DMS53 (cell line): ENCODE data around the gene ELFN2.

Experiments
- DNase-seq: peaks from one replicate; lab custom pipeline; 2025; lab: John Stamatoyannopoulos, UW

The ELFN2 gene

GRCh38 chr22:37384691-37385090 lies 42.6 kb downstream of the ELFN2 start:
- no peak for DNase-seq

- DNase-seq = no peak
These were observed 43.9 kb downstream of the ELFN2 start for GRCh38 chr22:37383341-37383740.

GRCh38 chr22:37381489-37381888 lies 45.8 kb downstream of the ELFN2 start:
- no peak for DNase-seq

- no peak for DNase-seq
These were observed 47.6 kb downstream of the ELFN2 start for GRCh38 chr22:37379722-37380121.

- no peak for DNase-seq
These were observed 48.2 kb downstream of the ELFN2 start for GRCh38 chr22:37379085-37379484.

- no peak for DNase-seq
These were observed 48.6 kb downstream of the ELFN2 start for GRCh38 chr22:37378642-37379058.

GRCh38 chr22:37377927-37378326 lies 49.4 kb downstream of the ELFN2 start:
- peak; percentile 1 for DNase-seq

- no peak for DNase-seq
These were observed 50.1 kb downstream of the ELFN2 start for GRCh38 chr22:37377138-37377537.

GRCh38 chr22:37376643-37377042 lies 50.6 kb downstream of the ELFN2 start:
- no peak for DNase-seq

GRCh38 chr22:37375801-37376200 lies 51.5 kb downstream of the ELFN2 start:
- DNase-seq = no peak

GRCh38 chr22:37374571-37374970 lies 52.7 kb downstream of the ELFN2 start:
- no peak for DNase-seq

GRCh38 chr22:37373451-37373850 lies 53.8 kb downstream of the ELFN2 start:
- DNase-seq = no peak

- DNase-seq = no peak
These were observed 55.4 kb downstream of the ELFN2 start for GRCh38 chr22:37371911-37372310.

GRCh38 chr22:37371491-37371890 lies 55.8 kb downstream of the ELFN2 start:
- peak; percentile 1 for DNase-seq

- no peak for DNase-seq
These were observed 56.8 kb downstream of the ELFN2 start for GRCh38 chr22:37370306-37370979.

- DNase-seq = no peak
These were observed 57.8 kb downstream of the ELFN2 start for GRCh38 chr22:37369483-37369882.

GRCh38 chr22:37368058-37368457 lies 59.2 kb downstream of the ELFN2 start:
- no peak for DNase-seq

- no peak for DNase-seq
These were observed 60.7 kb downstream of the ELFN2 start for GRCh38 chr22:37366601-37367000.

- no peak for DNase-seq
These were observed 61.3 kb downstream of the ELFN2 start for GRCh38 chr22:37365950-37366349.

- no peak for DNase-seq
These were observed 63.9 kb downstream of the ELFN2 start for GRCh38 chr22:37363261-37363992.

GRCh38 chr22:37362621-37363020 lies 64.7 kb downstream of the ELFN2 start:
- no peak for DNase-seq

- no peak for DNase-seq
These were observed 68.4 kb downstream of the ELFN2 start for GRCh38 chr22:37358917-37359316.

- DNase-seq = no peak
These were observed 68.9 kb downstream of the ELFN2 start for GRCh38 chr22:37358386-37358785.
